ENCODE data around the gene HTRA1. TPM values are rescaled to one million over a fixed set of nuclear protein-coding genes. Genes with fewer than 3 reads are reported as not detected.

Gene HTRA1
- total RNA-seq, 4 donors from 2014 or later, result 37.1 to 99.4 (median 68.2) TPM

- intact Hi-C loops (cut with DNase I), result no loop called here
- Histone ChIP-seq H3K36me3 (peaks cover 0 to under 1% of the 10 kb centered on the region in 2 donors), H3K4me3 (replicated peaks in 1 of 3) (no peak overlapping the region), H3K27me3 (no peaks in the 10 kb centered on the region), H3K27ac (no peak overlapping the region), H3K4me1 (no peaks in the 10 kb centered on the region), H3K9me3 (no peaks in the 10 kb centered on the region)
- DNase-seq, result no peak
- TF ChIP-seq POLR2A (IDR thresholded peaks at IDR 0.05) (no peak), CTCF (IDR thresholded peaks at IDR 0.05) (no peak)
- WGBS, 2 donors, result 86 to 91% methylated on average over 9 to 15 of the region's 15 CpGs
These were observed 58.5 kb downstream of the HTRA1 start for GRCh38 chr10:122519873-122520272.

GRCh38 chr10:122521011-122521410 is 59.7 kb downstream of the HTRA1 start:
- H3K36me3 ChIP-seq, result no peaks in the 10 kb centered on the region
- intact Hi-C loops (cut with DNase I), result no loop called here
- H3K27ac ChIP-seq, result no peak overlapping the region
- no peak overlapping the region for H3K4me3 ChIP-seq (replicated peaks in 1 of 3)
- no peaks in the 10 kb centered on the region for H3K27me3 ChIP-seq
- no peak for DNase-seq
- no peaks in the 10 kb centered on the region for H3K4me1 ChIP-seq
- 76 to 77% methylated on average over 3 of the region's 3 CpGs for WGBS, 2 donors
- H3K9me3 ChIP-seq, result no peaks in the 10 kb centered on the region
- TF ChIP-seq POLR2A (IDR thresholded peaks at IDR 0.05) (no peak), CTCF (IDR thresholded peaks at IDR 0.05) (no peak)

- Histone ChIP-seq H3K36me3 (no peaks in the 10 kb centered on the region), H3K9me3 (no peaks in the 10 kb centered on the region), H3K4me1 (no peaks in the 10 kb centered on the region), H3K27me3 (no peaks in the 10 kb centered on the region), H3K27ac (no peak overlapping the region), H3K4me3 (replicated peaks in 1 of 3) (no peak overlapping the region)
- no peak for DNase-seq
- WGBS, 2 donors, result 88 to 100% methylated on average over 3 of the region's 3 CpGs
- no peak for TF ChIP-seq POLR2A (IDR thresholded peaks at IDR 0.05)
- no peak for TF ChIP-seq CTCF (IDR thresholded peaks at IDR 0.05)
- intact Hi-C loops (cut with DNase I), result loop anchor here (2.0 kb wide), 1 partner anchor 42 kb away; no protein-coding TSS in a partner anchor
These were observed 63.5 kb downstream of the HTRA1 start for GRCh38 chr10:122524811-122525210.

GRCh38 chr10:122525788-122526187 is 64.4 kb downstream of the HTRA1 start:
- 43 to 55% methylated on average over 6 of the region's 6 CpGs for WGBS, 2 donors
- Histone ChIP-seq H3K4me1 (no peaks in the 10 kb centered on the region), H3K36me3 (no peaks in the 10 kb centered on the region), H3K27me3 (no peaks in the 10 kb centered on the region), H3K4me3 (replicated peaks in 1 of 3) (no peak overlapping the region), H3K9me3 (no peaks in the 10 kb centered on the region), H3K27ac (no peak overlapping the region)
- intact Hi-C loops (cut with DNase I), result loop anchor here (2.0 kb wide), 1 partner anchor 41 kb away; no protein-coding TSS in a partner anchor
- peak; percentile 23 to 43 for DNase-seq
- TF ChIP-seq CTCF (IDR thresholded peaks at IDR 0.05) (peak in 5 of 6 experiments; percentile 18 to 64 (median 36)), POLR2A (IDR thresholded peaks at IDR 0.05) (no peak)

- no peaks in the 10 kb centered on the region for H3K27me3 ChIP-seq
- H3K4me1 ChIP-seq, result no peaks in the 10 kb centered on the region
- H3K36me3 ChIP-seq, result no peaks in the 10 kb centered on the region
- no peak overlapping the region for H3K4me3 ChIP-seq (replicated peaks in 1 of 3)
- TF ChIP-seq CTCF (IDR thresholded peaks at IDR 0.05) (no peak), POLR2A (IDR thresholded peaks at IDR 0.05) (no peak)
- WGBS, 2 donors, result 89 to 91% methylated on average over 5 of the region's 5 CpGs
- DNase-seq, result no peak
- intact Hi-C loops (cut with DNase I), result no loop called here
- no peaks in the 10 kb centered on the region for H3K9me3 ChIP-seq
- no peak overlapping the region for H3K27ac ChIP-seq
These were observed 65.5 kb downstream of the HTRA1 start for GRCh38 chr10:122526892-122527291.

All from thyroid gland (tissue), 4 donors.